ENCODE measurements around the gene OSER1.

GRCh38 chr20:44206132-44206531 lies 4.4 kb downstream of the OSER1 start:
- TF ChIP-seq CTCF (conservative IDR thresholded peaks at IDR 0.05; ENCODE audit: low read depth, low read length), result no peak
- TF ChIP-seq EZH2 (IDR thresholded peaks at IDR 0.05; ENCODE audit: low read length, unreplicated experiment), result no peak
- TF ChIP-seq EZH2phosphoT487 (IDR thresholded peaks at IDR 0.05; ENCODE audit: borderline replicate concordance, low read length), result no peak
